Motor neuron (in vitro differentiated cells): Measurements from ENCODE around the gene OTOL1. TPM values are rescaled to one million over a fixed set of nuclear protein-coding genes. Genes with fewer than 3 reads are reported as not detected.

Experiments used
- ATAC-seq, 8 experiments: fragments of 200-7000 bp; cut with Tn5 transposase; replicated peaks in 6 of 8; 2 replicates each; pipeline ENCODE4 v1.8.0; 2021; ENCODE audit warnings: mild to moderate bottlenecking in 8 of 8, moderate library complexity in 8 of 8
- H3K27ac ChIP-seq, 2 donors: fragments of 250-450 bp; sonication (Bioruptor Pico); 2 replicates each; pipeline ENCODE4 v1.9.0; 2021; ENCODE audit warnings: antibody characterized with exemption in 2 of 2, mild to moderate bottlenecking in 2 of 2, moderate library complexity in 1 of 2
- H3K4me1 ChIP-seq, 2 donors: fragments of 250-450 bp; sonication (Bioruptor Pico); replicated peaks in 1 of 2; 2 replicates each; pipeline ENCODE4 v1.6.1; 2021; ENCODE audit warnings: antibody characterized with exemption in 2 of 2, mild to moderate bottlenecking in 2 of 2, moderate library complexity in 1 of 2
- H3K4me3 ChIP-seq, 5 donors: fragments of 250-450 bp; sonication (Bioruptor Pico); 2 replicates each; pipeline ENCODE4 v1.9.0; 2021; ENCODE audit warnings: antibody characterized with exemption in 5 of 5, mild to moderate bottlenecking in 5 of 5, moderate library complexity in 4 of 5
- WGBS, 10 experiments: fragments of 450-650 bp; shearing (Covaris generic); methylation state at CpG; one replicate each; pipeline ENCODE4 v1.0.0; 2022; 5-methylcytosine and 5-hydroxymethylcytosine counted together
- in situ Hi-C, 9 experiments: fragments of 400-800 bp; cut with MboI; loops; one replicate each; pipeline ENCODE4 v1.15.0; 2021; ENCODE audit warnings: low sequenced_read_pairs in 9 of 9, low pct_unique_long_range_greater_than_20kb in 2 of 9; ENCODE audit not compliant: unreplicated experiment in 9 of 9
- total RNA-seq, 8 experiments: library from RNA; unstranded; fragments of 300-600 nt; gene quantifications; 2 replicates each; pipeline versions ENCODE4 v1.2.3 to v1.2.4, GENCODE V29; 2022

The OTOL1 gene
- total RNA-seq, 8 experiments from 2014 or later, result 0.13 to 0.95 (median 0.14) TPM; not detected in 5

DNA sequence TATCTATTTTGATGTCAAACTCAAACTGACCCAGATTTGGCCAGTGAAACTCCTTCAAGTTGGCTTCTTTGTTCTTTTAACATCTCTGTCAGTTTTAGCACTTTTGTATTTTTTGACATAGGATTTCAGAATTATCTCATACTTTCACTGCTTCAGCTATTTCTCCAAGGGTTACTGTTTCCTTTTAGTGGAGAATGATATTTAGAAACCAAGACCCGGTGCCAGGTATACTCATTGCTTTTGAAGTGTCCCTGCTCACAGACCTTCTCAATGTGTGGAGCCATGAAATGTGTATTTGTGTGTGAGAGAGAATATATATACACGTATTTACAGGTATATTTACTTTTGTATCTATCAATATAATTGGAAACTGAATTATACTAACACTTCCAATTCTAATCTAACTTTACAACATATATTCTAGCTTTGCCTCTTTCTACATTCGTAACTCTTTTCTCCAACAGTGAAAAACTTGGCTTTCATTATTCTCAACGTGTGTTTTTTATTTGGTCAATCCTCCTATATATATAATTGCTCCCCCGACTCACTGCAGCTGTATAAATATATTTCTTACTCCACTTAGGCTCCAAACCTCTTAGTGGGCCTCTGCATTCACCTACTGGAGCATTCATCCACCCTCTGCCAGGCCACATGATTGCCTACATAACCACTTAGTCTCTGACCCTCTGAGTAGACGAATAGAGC, 54.0 kb downstream of the OTOL1 start:
- no peak for ATAC-seq
- in situ Hi-C loops, result no loop called here
- Histone ChIP-seq H3K4me3 (no peak overlapping the region), H3K27ac (no peak overlapping the region), H3K4me1 (peaks cover 14 to 17% of the 10 kb centered on the region in 2 donors)
- 0 to 97% (median 84%) methylated on average over 3 to 6 of the region's 6 CpGs; no CpG with 5 or more reads in 1 of the 10 experiments for WGBS, 10 experiments

DNA sequence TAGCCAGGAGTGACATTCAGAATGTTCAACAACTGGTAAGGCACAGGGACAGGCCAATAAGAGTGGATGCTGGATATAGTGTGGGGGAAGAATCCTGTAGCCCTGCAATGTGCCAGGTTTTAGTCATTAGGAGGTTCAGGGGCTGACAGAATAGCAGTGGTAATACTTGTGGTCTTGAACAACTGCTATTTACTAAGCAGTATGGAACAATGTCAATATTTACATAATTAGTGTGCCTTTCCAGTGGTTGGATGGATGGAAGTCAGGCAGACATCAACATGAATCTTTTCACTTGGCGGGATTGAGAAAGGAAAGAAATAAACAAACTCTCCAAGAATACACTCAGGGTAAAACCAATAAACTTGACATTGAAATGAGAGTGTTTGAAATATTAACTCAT, 55.1 kb downstream of the OTOL1 start:
- WGBS, 10 experiments, result 13 to 100% (median 82%) methylated on average over 1 of the region's 1 CpG; no CpG with 5 or more reads in 1 of the 10 experiments
- Histone ChIP-seq H3K27ac (no peak overlapping the region), H3K4me1 (peaks cover 25 to 28% of the 10 kb centered on the region in 2 donors), H3K4me3 (no peak overlapping the region)
- in situ Hi-C loops, result no loop called here
- ATAC-seq, result peak in 1 of 8 experiments; percentile 39

DNA sequence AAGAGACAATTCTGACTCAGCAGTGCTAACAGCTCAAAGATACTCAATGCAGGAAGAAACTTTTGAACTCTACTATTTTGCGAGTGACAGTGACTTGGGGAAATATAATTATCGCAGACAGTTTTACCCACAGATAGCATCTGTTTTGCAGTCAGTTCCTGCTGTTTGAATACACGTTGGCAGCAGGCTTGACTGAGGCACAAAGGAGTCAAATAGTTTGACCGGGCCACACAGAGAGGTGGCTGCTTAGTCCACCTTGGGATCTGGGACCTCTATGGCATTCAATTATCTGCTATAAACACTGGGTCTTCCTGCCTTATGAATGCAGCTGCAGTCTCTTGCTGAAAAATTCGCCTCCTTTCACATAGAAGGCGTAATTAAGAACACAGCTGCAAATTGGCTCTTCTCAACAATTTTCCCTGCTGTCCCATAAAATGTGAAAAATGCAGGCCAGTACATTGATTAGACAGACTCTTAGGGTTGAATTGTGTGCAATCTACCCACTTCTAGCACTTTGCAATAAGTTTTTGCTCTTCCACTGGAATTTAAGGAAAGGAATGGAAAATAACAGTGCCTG, 56.5 kb downstream of the OTOL1 start:
- WGBS, 10 experiments, result 0 to 100% (median 77%) methylated on average over 1 to 6 of the region's 6 CpGs
- Histone ChIP-seq H3K4me3 (no peak overlapping the region), H3K4me1 (peaks cover 36 to 41% of the 10 kb centered on the region in 2 donors), H3K27ac (no peak overlapping the region)
- in situ Hi-C loops, result no loop called here
- no peak for ATAC-seq

Other genes with a start within 250 kb of the OTOL1 start
- gene SPTSSB, start 125.3 kb upstream of the OTOL1 start, total RNA-seq, result 10 to 100 TPM in 2 of 8 experiments, 1 to 10 TPM in 3, under 1 TPM in 2, not detected in 1; 0.52 to 48.0 (median 4.7) TPM